Measurements from ENCODE around the gene CCDC74B. TPM values are rescaled to one million over a fixed set of nuclear protein-coding genes. Genes with fewer than 3 reads are reported as not detected.

The CCDC74B gene
- 3.1 and 5.6 TPM in 2 replicates for total RNA-seq

GRCh38 chr2:130145006-130145414 is at the start of gene CCDC74B:
CCDC74B (minus strand) TSS chr2:130145112; CDS start chr2:130144996, 116 bp downstream.

GRCh38 chr2:130181880-130182682 is 37.2 kb upstream of the CCDC74B start, which contains the start of gene MZT2B:
MZT2B (plus strand) TSS chr2:130182262; CDS start chr2:130182283, 21 bp downstream.

GRCh38 chr2:130181325-130181879 is 36.5 kb upstream of the CCDC74B start, which contains the start of gene SMPD4:
SMPD4 (minus strand) TSS chr2:130181602; CDS start chr2:130176592, 5,010 bp downstream.

GRCh38 chr2:130129120-130129829 is 15.6 kb downstream of the CCDC74B start, which contains the start of gene POTEF:
POTEF (minus strand) TSS chr2:130129222; CDS start chr2:130120515, 8,707 bp downstream.

Small RNAs within 50 kb of the gene (small RNA-seq; reads per million reads assigned to genes)
- not detected for gene RNU6-1049P

Other genes with a start within 250 kb of the CCDC74B start
- gene RAB6C, start 165.4 kb downstream of the CCDC74B start, total RNA-seq = not detected in 2 replicates
- gene POTEF, start 15.9 kb downstream of the CCDC74B start, total RNA-seq = not detected in 2 replicates
- gene SMPD4, start 36.5 kb upstream of the CCDC74B start, total RNA-seq = 14.4 and 20.4 TPM in 2 replicates
- 91.7 and 127 TPM in 2 replicates for gene MZT2B, start 37.1 kb upstream of the CCDC74B start, total RNA-seq
- not detected in 2 replicates for gene TUBA3E, start 53.3 kb upstream of the CCDC74B start, total RNA-seq
- 50.5 and 53.4 TPM in 2 replicates for gene IMP4, start 197.8 kb upstream of the CCDC74B start, total RNA-seq
- 21.8 and 26.7 TPM in 2 replicates for gene PTPN18, start 210.9 kb upstream of the CCDC74B start, total RNA-seq

Measured in articular chondrocyte of knee joint (primary cell).